KMS-11 (cell line): ENCODE data around the gene MAP1S.

Experiments
- H2AFZ ChIP-seq: fragments of 200-600 bp; sonication (generic); 2 replicates; pipeline ENCODE4 v1.6.1; 2016; ENCODE audit warnings: antibody characterized with exemption, mixed run types, low read depth
- H3K27ac ChIP-seq: fragments of 200-600 bp; sonication (generic); 2 replicates; pipeline ENCODE4 v1.6.1; 2016; ENCODE audit warnings: mild to moderate bottlenecking, mixed run types
- H3K27me3 ChIP-seq: fragments of 200-600 bp; sonication (generic); 2 replicates; pipeline ENCODE4 v1.6.1; 2017; ENCODE audit warnings: mild to moderate bottlenecking, low read depth, mixed run types, moderate library complexity; ENCODE audit not compliant: insufficient read depth
- H3K36me3 ChIP-seq: fragments of 200-600 bp; sonication (generic); 2 replicates; pipeline ENCODE4 v1.6.1; 2017; ENCODE audit warnings: mild to moderate bottlenecking, mixed run types; ENCODE audit not compliant: insufficient read depth
- H3K4me1 ChIP-seq: fragments of 200-600 bp; sonication (generic); 2 replicates; pipeline ENCODE4 v1.6.1; 2016; ENCODE audit warnings: mild to moderate bottlenecking, low read depth, mixed run types; ENCODE audit not compliant: poor library complexity, severe bottlenecking
- H3K4me2 ChIP-seq: fragments of 200-600 bp; sonication (generic); 2 replicates; pipeline ENCODE4 v1.7.0; 2016; ENCODE audit warnings: mild to moderate bottlenecking, mixed run types
- H3K4me3 ChIP-seq: fragments of 200-600 bp; sonication (generic); IDR thresholded peaks from 2 replicates; pipeline ENCODE4 v1.6.1; 2017; ENCODE audit warnings: low read depth, low read length, mixed read lengths; ENCODE audit not compliant: insufficient read depth
- H3K79me2 ChIP-seq: fragments of 200-600 bp; sonication (generic); 2 replicates; pipeline ENCODE4 v1.6.1; 2016; ENCODE audit warnings: low read depth, mixed run types; ENCODE audit not compliant: insufficient read depth
- H3K9ac ChIP-seq: fragments of 200-600 bp; sonication (generic); 2 replicates; pipeline ENCODE4 v1.6.1; 2016; ENCODE audit warnings: mild to moderate bottlenecking, mixed run types
- H4K20me1 ChIP-seq: fragments of 200-600 bp; sonication (generic); 2 replicates; pipeline ENCODE4 v1.6.1; 2016; ENCODE audit warnings: mild to moderate bottlenecking, mixed run types; ENCODE audit not compliant: insufficient read depth
- CTCF ChIP-seq: fragments of 200-600 bp; sonication (generic); conservative IDR thresholded peaks from 2 replicates; pipeline ENCODE4 v1.6.1; 2017; ENCODE audit warnings: low read depth, mild to moderate bottlenecking, antibody characterized with exemption, low read length, moderate library complexity, mixed read lengths

The MAP1S gene

GRCh38 chr19:17718947-17719711, at the start of gene MAP1S:
TSS of gene MAP1S (plus strand) at chr19:17719480. CDS start at chr19:17719503, 23 bp downstream.
- Histone ChIP-seq H3K9ac (peak within 1 kb of the TSS; percentile 62; the same call in 1 of the 2 replicates), H3K4me1 (peaks cover 16% of the 10 kb centered on the region), H3K4me3 (no peak within 1 kb of the TSS), H3K79me2 (peaks cover 14% of the 10 kb centered on the region; the same call in 1 of the 2 replicates), H3K27me3 (no peaks in the 10 kb centered on the region), H3K4me2 (peak within 1 kb of the TSS; percentile 97), H2AFZ (peak within 1 kb of the TSS; percentile 98), H3K27ac (0 out of 2 replicates have a peak within 1 kb of the TSS, but pooled peaks have one; percentile 20), H4K20me1 (no peaks in the 10 kb centered on the region), H3K36me3 (no peaks in the 10 kb centered on the region)
- TF ChIP-seq CTCF = no peak

DNA sequence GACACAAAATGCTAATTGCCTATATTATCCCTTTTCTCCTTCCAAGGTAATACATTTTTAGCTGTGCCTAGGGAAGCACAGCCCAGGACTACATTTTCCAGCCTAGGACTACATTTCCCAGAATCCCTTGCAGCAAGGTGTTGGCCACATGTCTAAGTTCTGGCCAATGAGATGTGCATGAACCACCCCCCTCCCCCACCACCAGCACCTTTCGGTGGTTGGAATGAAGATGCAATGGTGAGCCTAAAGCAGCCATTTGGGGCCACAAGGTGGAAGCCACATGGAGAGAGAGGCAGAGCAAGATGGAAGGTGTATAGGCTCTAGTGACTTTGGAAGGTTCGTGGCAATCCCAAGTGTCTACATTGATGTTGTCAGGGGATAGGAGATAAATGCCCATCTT, 47.4 kb upstream of the MAP1S start:
- Histone ChIP-seq H3K4me3 (no peak overlapping the region), H3K27me3 (peaks cover 65% of the 10 kb centered on the region; the same call in 1 of the 2 replicates), H2AFZ (no peak overlapping the region), H3K9ac (no peak overlapping the region), H3K36me3 (no peaks in the 10 kb centered on the region), H3K79me2 (no peaks in the 10 kb centered on the region), H3K27ac (no peak overlapping the region), H3K4me2 (no peak overlapping the region), H4K20me1 (no peaks in the 10 kb centered on the region), H3K4me1 (no peaks in the 10 kb centered on the region)
- no peak for TF ChIP-seq CTCF

GRCh38 chr19:17673937-17674799, 45.1 kb upstream of the MAP1S start:
- Histone ChIP-seq H3K4me3 (no peak overlapping the region), H3K36me3 (no peaks in the 10 kb centered on the region), H3K27me3 (peaks cover 63% of the 10 kb centered on the region), H3K4me2 (no peak overlapping the region), H3K27ac (no peak overlapping the region), H3K9ac (no peak overlapping the region), H3K4me1 (no peaks in the 10 kb centered on the region), H4K20me1 (no peaks in the 10 kb centered on the region), H3K79me2 (no peaks in the 10 kb centered on the region), H2AFZ (no peak overlapping the region)
- TF ChIP-seq CTCF = no peak

DNA sequence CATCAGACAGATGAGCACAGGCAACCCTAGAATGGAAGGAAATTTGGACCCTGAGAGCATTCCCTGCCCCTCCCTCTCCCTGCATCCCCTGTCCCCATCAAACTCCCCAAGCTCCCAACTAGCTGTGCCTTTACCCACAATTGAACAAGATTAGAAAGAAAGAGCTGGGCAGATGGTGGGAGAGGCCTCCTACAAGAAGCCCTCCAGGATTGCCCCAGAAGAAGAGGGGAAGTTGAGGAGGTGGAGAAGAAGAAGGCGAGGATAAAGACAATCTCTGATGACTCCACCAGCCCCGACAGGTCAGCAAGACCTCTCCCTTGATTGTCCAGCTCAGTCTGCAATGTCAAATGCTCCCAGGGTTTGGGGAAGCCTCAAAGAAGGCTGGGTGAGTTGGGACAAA, 43.0 kb upstream of the MAP1S start:
- no peaks in the 10 kb centered on the region for H4K20me1 ChIP-seq
- no peaks in the 10 kb centered on the region for H3K36me3 ChIP-seq
- no peak for TF ChIP-seq CTCF
- no peak overlapping the region for H3K9ac ChIP-seq
- no peak overlapping the region for H3K4me3 ChIP-seq
- no peaks in the 10 kb centered on the region for H3K79me2 ChIP-seq
- H3K27me3 ChIP-seq = peaks cover 72% of the 10 kb centered on the region
- H3K4me2 ChIP-seq = no peak overlapping the region
- no peaks in the 10 kb centered on the region for H3K4me1 ChIP-seq
- no peak overlapping the region for H3K27ac ChIP-seq
- no peak overlapping the region for H2AFZ ChIP-seq
